ENCODE data around the gene GARIN1A.
"Not testable (repeated sequence)": the region's sequence is repeated elsewhere in the genome, so short reads cannot be mapped to it uniquely, and the experiment has no call there.

DNA sequence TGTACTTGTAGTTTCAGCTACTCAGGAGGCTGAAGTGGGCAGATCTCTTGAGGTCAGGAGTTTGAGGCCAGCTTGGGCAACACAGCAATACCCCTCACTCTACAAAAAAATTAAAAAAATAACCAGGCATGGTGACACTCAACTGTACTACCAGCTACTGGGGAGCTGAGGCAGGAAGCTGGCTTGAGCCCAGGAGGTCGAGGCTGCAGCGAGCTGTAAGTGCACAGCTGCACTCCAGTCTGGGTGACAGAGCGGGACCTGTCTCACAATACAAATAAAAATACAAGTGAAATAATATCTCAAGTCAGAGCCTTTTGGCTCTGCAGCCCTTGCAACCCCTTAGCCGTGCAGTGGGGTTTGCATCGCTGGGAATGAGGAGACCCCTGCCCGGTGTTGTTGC, 25.2 kb upstream of the GARIN1A start:
- TF ChIP-seq CTCF (conservative IDR thresholded peaks at IDR 0.05; ENCODE audit: low read length); EZH2phosphoT487 (IDR thresholded peaks at IDR 0.05; ENCODE audit: borderline replicate concordance, low read depth, low read length): not testable (repeated sequence)

Data from OCI-LY7 (cell line).